Ishikawa (cell line): ENCODE data around the gene CCL16.

Experiments used
- CREB1 ChIP-seq: IDR thresholded peaks from 2 replicates; pipeline ENCODE4 v1.6.1; 2012; ENCODE audit warnings: low read depth
- EP300 ChIP-seq: IDR thresholded peaks from 2 replicates; pipeline ENCODE4 v1.6.1; 2012; ENCODE audit warnings: borderline replicate concordance
- TAF1 ChIP-seq: IDR thresholded peaks from 2 replicates; pipeline ENCODE4 v1.6.1; 2012; ENCODE audit warnings: low read depth, mild to moderate bottlenecking
- YY1 ChIP-seq: IDR thresholded peaks from 2 replicates; pipeline ENCODE4 v1.6.1; 2012; ENCODE audit warnings: low read depth
- ZBTB7A ChIP-seq: IDR thresholded peaks from 2 replicates; pipeline ENCODE4 v1.6.1; 2012; ENCODE audit warnings: low read depth
- TF ChIP-seq, protein P1 (sequence below): IDR thresholded peaks from 2 replicates; pipeline ENCODE4 v1.6.1; 2012
- TF ChIP-seq, protein P2 (sequence below): IDR thresholded peaks from 2 replicates; pipeline ENCODE4 v1.6.1; 2012; ENCODE audit warnings: low read depth, mild to moderate bottlenecking

DNA sequence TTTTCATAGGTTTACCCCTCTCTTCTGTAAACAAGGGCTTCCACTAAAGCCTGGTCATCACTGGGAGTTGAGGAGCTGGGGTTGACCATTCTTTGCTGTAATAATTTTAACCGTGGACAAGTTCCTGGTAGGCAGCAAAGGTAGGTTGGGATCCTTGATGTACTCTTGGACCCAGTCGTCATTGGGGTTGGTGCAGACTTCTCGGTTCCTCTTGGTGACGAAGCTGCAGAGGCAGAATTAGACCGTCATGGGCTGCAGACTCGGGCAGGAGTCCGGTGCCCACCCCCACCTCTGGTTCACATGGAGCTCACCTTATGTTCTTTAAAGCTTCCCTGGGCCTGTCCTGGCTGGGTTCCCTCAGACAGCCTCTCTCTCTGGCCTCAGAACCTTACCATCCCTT is 3.8 kb downstream of the CCL16 start:
- no peak for TF ChIP-seq CREB1
- TF ChIP-seq, protein P1, sequence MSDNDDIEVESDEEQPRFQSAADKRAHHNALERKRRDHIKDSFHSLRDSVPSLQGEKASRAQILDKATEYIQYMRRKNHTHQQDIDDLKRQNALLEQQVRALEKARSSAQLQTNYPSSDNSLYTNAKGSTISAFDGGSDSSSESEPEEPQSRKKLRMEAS: no peak
- TF ChIP-seq YY1: no peak
- TF ChIP-seq, protein P2, sequence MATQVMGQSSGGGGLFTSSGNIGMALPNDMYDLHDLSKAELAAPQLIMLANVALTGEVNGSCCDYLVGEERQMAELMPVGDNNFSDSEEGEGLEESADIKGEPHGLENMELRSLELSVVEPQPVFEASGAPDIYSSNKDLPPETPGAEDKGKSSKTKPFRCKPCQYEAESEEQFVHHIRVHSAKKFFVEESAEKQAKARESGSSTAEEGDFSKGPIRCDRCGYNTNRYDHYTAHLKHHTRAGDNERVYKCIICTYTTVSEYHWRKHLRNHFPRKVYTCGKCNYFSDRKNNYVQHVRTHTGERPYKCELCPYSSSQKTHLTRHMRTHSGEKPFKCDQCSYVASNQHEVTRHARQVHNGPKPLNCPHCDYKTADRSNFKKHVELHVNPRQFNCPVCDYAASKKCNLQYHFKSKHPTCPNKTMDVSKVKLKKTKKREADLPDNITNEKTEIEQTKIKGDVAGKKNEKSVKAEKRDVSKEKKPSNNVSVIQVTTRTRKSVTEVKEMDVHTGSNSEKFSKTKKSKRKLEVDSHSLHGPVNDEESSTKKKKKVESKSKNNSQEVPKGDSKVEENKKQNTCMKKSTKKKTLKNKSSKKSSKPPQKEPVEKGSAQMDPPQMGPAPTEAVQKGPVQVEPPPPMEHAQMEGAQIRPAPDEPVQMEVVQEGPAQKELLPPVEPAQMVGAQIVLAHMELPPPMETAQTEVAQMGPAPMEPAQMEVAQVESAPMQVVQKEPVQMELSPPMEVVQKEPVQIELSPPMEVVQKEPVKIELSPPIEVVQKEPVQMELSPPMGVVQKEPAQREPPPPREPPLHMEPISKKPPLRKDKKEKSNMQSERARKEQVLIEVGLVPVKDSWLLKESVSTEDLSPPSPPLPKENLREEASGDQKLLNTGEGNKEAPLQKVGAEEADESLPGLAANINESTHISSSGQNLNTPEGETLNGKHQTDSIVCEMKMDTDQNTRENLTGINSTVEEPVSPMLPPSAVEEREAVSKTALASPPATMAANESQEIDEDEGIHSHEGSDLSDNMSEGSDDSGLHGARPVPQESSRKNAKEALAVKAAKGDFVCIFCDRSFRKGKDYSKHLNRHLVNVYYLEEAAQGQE: no peak
- TF ChIP-seq EP300: no peak
- TF ChIP-seq TAF1: no peak
- no peak for TF ChIP-seq ZBTB7A
